ENCODE results near the gene PPP1R13L.

PPP1R13L gene

GRCh38 chr19:45362291-45362690 lies 42.6 kb downstream of the PPP1R13L start:
- DNase-seq: no peak

DNA sequence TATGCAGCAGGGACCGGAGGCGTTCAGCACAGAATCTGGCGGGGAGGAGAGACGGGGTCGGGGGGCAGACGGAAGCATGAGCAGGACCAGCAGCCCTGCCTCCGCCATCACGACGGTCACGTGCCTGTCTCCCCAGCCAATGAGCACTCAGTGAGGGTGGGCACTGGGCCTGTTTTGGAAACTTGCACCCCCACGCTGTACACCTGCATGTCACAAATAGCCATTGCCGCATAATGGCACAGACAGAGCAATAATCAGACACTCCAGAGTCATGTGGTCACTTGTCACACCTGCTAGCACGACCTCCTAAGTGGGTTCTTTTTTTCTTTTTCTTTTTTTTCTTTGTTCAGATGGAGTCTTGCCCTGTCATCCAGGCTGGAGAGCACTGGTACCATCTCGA lies 43.3 kb downstream of the PPP1R13L start:
- no peak for DNase-seq

GRCh38 chr19:45358213-45358792 lies 46.6 kb downstream of the PPP1R13L start:
- DNase-seq: no peak

DNA sequence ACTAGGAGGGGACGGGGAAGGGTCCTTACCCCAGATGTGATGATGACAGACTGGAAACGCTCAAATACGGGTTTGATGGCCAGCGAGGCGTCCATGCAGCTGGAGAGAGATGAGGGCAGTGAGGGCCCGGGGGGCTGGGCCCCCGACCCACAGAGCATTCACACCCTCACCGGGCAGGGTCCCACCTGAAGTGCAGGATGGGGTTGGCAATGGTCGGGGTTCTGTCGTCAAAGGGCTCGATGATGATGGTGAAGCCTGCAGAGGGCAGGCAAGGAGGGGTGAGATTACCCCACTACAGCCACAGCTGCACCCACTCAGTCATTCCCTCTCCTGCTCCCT lies 47.5 kb downstream of the PPP1R13L start:
- no peak for DNase-seq

DNA sequence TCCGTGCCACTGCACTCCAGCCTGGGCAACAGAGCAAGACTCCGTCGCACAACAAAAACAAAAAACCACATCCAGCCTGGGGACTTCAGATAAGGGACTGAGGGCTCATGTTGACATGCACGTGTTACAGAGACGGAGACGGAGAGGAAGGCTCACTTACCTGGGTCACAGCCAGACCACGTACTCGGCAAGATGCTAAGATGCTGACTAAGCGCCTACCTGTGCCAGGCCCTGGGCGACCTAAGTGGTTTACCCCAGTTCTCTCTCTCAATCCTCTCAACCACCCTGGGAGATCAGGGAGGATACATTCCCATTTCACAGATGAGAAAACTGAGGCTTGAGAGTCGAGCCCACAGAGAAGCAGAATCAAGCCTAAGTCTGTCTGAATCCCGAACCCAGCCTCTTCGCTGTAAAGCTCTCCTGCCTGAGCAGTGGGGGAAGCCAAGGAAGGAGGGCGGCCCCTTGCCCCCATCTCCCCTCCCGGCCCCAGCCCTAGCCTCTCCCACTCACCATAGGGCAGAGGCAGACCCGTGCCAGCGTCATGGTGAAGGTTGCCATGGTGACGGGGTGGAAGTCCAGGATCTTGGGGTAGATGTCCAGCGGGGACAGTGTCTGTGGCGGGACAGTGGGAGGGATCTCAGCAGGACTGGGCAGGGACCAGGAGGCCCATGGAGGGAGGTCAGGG lies 48.0 kb downstream of the PPP1R13L start:
- no peak for DNase-seq

- DNase-seq: no peak
Measured at GRCh38 chr19:45355910-45356309, 49.0 kb downstream of the PPP1R13L start.

DNA sequence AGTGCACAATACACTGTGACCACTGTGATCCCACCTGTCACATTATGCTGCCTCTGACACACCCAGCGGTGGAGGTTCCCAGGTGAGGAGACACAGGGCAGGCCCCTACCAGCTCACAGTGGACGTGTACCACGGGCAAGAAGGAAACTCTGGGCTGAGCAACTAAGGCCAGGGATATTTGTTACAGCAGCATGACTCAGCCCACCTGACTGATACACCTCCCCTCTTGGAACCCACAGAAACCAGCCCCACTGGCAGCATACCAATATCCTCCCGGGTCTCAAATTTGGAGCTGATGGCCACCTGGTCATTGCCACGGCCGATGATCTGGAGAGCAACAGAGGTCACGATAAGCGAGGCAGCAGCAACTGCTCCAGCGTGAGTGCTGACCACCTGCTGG lies 49.5 kb downstream of the PPP1R13L start:
- no peak for DNase-seq

DNA sequence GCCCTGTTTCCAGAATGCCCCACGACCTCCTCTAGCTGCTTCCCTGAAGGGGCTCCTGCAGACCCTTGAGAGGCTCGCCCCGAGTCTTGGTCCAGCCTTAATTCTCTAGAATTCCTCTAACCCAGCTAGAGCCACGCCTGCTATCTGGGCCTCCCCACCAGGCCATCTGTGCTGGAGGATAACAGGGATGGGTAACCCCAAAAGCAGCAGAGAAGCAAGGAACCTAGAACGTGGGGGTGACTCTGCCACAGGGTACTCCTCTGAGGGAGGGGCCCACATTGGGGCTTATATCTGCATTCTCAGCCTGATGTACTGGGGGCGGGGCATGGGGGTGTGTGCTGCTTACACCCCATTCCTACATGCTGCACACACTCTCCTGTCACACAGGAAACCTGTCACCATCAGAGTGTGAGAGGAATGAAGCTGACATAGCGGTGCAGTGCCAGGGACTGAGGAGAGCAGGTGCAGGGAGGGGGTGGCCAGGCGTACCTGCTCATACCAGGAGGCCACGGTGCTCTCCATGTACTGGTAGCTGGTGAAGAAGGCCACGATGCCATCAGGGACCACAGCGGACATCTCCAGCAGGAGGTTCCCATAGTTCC lies 50.5 kb downstream of the PPP1R13L start:
- DNase-seq: no peak

DNA sequence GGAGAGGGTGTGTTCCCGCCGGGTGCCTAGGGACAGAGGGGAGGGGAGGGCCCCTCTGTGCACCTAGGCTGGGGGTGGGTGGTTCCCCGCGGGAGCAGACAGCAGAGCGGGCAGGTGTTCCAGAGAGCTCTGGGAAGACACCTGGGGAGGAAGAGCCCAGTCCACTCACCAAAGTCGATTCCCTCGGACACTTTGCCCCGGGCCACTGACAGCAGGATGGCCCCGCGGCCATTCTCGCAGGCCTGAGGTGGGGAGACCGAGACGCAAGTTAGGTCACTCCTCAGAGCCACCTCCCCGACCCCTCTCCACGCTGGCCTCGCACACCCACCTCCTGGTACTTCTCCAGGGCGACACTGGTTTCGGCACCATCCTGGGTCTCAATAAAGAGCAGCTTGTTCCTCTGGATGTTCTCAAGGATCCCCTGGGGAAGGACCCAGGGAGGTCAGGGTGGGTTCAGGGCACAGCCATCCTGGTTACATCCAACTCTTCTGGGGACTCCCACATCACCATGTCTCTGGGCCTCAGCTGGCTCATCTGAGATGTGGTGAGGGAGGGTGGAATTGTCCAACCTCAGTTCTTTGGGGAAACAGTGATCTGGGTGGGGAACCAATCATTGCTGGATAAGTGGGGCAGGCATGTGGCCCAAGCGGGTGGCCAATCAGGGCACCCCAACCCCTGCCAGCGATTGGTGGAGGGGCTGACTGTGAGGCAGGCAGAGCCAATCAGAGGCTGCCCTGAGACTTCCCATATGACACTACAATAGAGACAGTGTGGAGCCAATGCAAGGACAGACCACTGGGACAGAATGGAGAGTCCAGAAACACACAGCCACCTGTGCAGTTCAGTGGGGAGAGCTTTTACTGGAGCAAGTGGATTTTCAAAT lies 51.7 kb downstream of the PPP1R13L start:
- DNase-seq: no peak

DNA sequence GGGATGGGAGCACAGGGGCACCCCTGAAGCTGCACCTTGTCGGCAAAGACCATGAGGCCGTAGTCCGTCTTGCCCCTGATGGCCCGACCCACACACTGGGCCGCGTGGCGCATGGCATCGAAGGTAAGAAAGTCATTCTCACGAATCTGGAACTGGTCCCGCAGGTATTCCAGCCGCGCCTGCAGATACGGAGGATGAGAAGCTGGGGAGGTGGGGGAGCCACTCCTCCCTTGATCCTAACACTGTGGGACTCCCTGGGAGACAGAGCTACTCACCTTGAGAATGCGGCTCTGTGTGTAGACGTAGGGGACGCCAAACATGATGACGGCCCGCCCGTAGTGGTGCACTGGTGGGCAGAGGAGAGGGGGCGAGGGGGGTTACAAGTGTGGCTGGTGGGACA lies 52.4 kb downstream of the PPP1R13L start:
- no peak for DNase-seq

- no peak for DNase-seq
Measured at GRCh38 chr19:45352062-45352461, 52.8 kb downstream of the PPP1R13L start.

- no peak for DNase-seq
Measured at GRCh38 chr19:45351401-45351952, 53.4 kb downstream of the PPP1R13L start.

- no peak for DNase-seq
Measured at GRCh38 chr19:45350477-45351058, 54.3 kb downstream of the PPP1R13L start.

- no peak for DNase-seq
Measured at GRCh38 chr19:45349430-45349941, 55.4 kb downstream of the PPP1R13L start.

DNA sequence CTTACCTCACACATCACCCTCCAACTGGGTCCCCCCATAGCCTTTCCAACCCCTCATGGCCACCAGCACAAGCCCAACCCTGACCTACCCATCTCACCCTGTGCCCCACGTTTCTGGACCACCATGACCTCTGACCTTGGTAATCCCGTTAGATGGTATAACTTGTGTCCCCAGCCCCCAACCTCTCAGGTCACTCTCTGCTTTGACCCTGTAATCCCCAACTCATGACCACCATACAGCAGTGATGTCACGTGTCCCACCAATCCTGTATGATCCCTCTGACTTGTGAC lies 55.8 kb downstream of the PPP1R13L start:
- DNase-seq: no peak

DNA sequence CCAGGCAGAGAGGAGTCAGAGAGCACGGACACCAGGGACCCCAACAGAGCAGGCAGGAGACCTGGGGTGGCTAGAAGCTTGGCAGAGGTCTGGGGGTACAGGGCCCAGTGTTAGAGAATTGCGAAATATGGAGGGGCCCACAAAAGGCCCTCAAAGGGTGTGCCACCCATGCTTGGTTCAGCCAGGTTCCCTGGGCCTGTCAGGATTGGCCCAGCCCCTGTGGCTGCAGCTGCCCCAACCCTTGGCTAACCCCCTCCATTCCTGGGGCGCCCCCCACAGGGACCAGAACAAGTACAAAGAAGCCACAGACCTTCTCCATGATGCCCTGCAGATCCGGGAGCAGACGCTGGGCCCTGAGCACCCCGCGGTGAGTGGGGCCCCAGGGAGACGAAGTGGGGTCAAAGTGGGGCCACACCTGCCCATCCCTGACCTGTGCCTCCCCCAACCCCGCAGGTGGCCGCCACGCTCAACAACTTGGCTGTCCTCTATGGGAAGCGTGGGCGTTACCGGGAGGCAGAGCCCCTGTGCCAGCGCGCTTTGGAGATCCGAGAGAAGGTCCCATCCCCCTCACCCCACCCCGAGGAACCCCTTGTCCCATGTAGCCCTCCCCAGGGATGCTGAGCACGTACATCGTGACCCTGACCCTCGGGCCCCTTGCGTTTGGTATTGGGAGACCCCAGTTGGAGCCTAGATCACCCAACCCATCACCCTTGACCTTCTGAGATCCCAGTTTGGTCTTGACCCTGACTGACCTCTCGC lies 56.3 kb downstream of the PPP1R13L start:
- DNase-seq: no peak

GRCh38 chr19:45347570-45348366 lies 57.1 kb downstream of the PPP1R13L start:
- DNase-seq: no peak

DNA sequence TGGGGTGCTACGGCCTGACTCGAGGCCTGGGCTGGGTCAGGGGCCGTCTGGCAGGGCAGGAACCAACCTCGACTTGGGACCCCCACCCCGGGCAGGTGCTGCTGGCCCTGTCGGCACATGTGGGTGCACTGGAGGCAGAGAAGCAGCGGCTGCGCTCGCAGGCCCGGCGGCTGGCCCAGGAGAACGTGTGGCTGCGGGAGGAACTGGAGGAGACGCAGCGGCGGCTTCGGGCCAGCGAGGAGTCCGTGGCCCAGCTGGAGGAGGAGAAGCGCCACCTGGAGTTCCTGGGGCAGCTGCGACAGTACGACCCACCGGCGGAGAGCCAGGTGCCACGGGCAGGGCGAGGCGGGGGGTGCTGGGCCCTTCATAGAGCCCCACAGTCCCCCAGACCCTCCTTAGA lies 58.4 kb downstream of the PPP1R13L start:
- DNase-seq: no peak

- DNase-seq: no peak
Measured at GRCh38 chr19:45345506-45345860, 59.4 kb downstream of the PPP1R13L start.

- DNase-seq: no peak
Measured at GRCh38 chr19:45344621-45345505, 60.0 kb downstream of the PPP1R13L start.
